Measurements from ENCODE around the gene HDHD5. TPM values are rescaled to one million over a fixed set of nuclear protein-coding genes. Genes with fewer than 3 reads are reported as not detected.

The HDHD5 gene
- total RNA-seq, 4 donors from 2014 or later, result 32.9 to 60.7 (median 36.7) TPM

- DNase-seq (ENCODE audit: low spot score) (no peak), ATAC-seq (ENCODE audit: low FRiP score) (no peak)
- no peak for TF ChIP-seq CTCF (IDR thresholded peaks at IDR 0.05)
Observed at GRCh38 chr22:17093081-17093480, 66.0 kb downstream of the HDHD5 start.

GRCh38 chr22:17091851-17092250 lies 67.2 kb downstream of the HDHD5 start:
- no peak for ATAC-seq (ENCODE audit: low FRiP score)
- DNase-seq (ENCODE audit: low spot score), result no peak
- TF ChIP-seq CTCF (IDR thresholded peaks at IDR 0.05), result no peak

GRCh38 chr22:17090550-17090949 lies 68.5 kb downstream of the HDHD5 start:
- DNase-seq (ENCODE audit: low spot score) (no peak), ATAC-seq (ENCODE audit: low FRiP score) (no peak)
- TF ChIP-seq CTCF (IDR thresholded peaks at IDR 0.05), result no peak

Other genes with a start within 250 kb of the HDHD5 start
- not detected for gene GAB4, start 151.1 kb downstream of the HDHD5 start, total RNA-seq
- gene IL17RA, start 74.3 kb downstream of the HDHD5 start, total RNA-seq, result 10 to 100 TPM; 23.7 to 48.4 (median 31.0) TPM
- 1 to 10 TPM in 2 of 4 donors, under 1 TPM in 2; 0.46 to 1.4 (median 0.94) TPM for gene TMEM121B, start 37.9 kb downstream of the HDHD5 start, total RNA-seq
- gene ADA2, start 60.2 kb upstream of the HDHD5 start, total RNA-seq, result 10 to 100 TPM; 11.6 to 40.1 (median 16.3) TPM
- gene CECR2, start 210.2 kb upstream of the HDHD5 start, total RNA-seq, result 1 to 10 TPM in 1 of 4 donors, under 1 TPM in 3; 0.24 to 3.9 (median 0.70) TPM

Data from omental fat pad (tissue), 4 donors.